ENCODE measurements around the gene UHMK1. TPM values are rescaled to one million over a fixed set of nuclear protein-coding genes. Genes with fewer than 3 reads are reported as not detected.
"Not testable (repeated sequence)": the region's sequence is repeated elsewhere in the genome, so short reads cannot be mapped to it uniquely, and the experiment has no call there.

Gene UHMK1
- total and polyA plus RNA-seq, 4 experiments from 2014 or later, result 35.7 to 72.5 (median 61.8) TPM

DNA sequence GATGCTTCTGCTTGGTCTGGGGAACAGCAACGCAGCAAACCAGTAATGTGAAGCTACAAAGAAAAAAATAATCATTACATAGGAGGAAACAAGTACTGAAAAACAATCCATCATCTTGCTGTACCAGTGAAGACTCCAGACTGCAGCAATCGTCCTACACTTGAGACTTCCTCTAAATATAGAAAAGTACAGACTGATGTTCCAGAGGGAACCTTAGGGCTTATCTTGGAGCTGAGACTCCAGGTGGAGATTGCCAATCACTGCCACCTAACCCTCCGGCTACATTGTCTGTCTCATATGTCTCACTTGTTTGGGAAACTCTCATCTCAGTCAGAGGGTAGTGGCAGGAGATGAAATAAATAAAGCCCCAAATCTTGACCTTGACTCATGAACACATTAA lies 9.4 kb upstream of the UHMK1 start:
- H3K9me3 ChIP-seq (ENCODE audit: control insufficient read depth in 1 of 2, low read length in 2 of 2), result no peaks in the 10 kb centered on the region
- H3K4me3 Mint-ChIP-seq, result no peak overlapping the region
- no peaks in the 10 kb centered on the region for H3K4me1 ChIP-seq (ENCODE audit: insufficient read depth, low read length)
- H3K4me3 ChIP-seq (ENCODE audit: low read length in 2 of 2), result no peak overlapping the region
- no peak for DNase-seq
- no peaks in the 10 kb centered on the region for H3K4me1 Mint-ChIP-seq
- peaks cover 19 to 23% of the 10 kb centered on the region in 2 donors for H3K27me3 Mint-ChIP-seq
- H3K36me3 Mint-ChIP-seq, result no peaks in the 10 kb centered on the region
- no peak overlapping the region for H3K27ac Mint-ChIP-seq
- H3K27me3 ChIP-seq (ENCODE audit: insufficient read depth, low read length), result no peaks in the 10 kb centered on the region
- peaks cover 0 to 2% (median 0%) of the 10 kb centered on the region in 8 donors for H3K9me3 Mint-ChIP-seq
- H3K36me3 ChIP-seq (ENCODE audit: insufficient read depth, low read length), result no peaks in the 10 kb centered on the region
- no peak overlapping the region for H3K27ac ChIP-seq (ENCODE audit: low read depth, low read length)
- intact Hi-C loops (cut with micrococcal nuclease), result no loop called here
- POLR2A ChIA-PET (ENCODE audit: partially characterized antibody), result no interaction called here
- CTCF ChIA-PET (ENCODE audit: partially characterized antibody), result no interaction called here

DNA sequence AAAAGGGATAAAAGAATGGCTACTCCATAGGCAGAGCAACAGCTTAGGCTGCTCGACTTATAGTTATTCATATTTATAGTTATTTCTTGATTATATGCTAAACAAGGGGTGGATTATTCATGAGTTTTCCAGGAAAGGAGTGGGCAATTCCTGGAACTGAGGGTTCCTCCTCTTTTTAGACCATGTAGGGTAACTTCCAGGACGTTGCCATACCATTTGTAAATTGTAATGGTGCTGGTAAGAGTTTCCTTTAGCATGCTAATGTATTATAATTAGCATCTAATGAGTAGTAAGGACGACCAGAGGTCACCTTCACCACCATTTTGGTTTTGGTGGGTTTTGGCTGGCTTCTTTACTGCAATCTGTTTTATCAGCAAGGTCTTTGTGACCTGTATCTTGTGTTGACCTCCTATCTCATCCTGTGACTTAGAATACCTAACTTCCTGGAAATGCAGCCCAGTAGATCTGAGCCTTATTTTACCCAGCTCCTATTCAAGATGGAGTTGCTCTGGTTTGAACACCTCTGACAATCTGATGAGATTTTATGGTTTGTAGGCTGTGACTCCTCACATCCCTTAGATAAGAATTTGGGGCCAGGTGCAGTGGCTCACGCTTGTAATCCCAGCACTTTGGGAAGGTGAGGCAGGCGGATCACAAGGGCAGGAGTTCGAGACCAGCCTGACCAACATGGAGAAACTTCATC lies 1.9 kb upstream of the UHMK1 start:
- H3K36me3 ChIP-seq (ENCODE audit: insufficient read depth, low read length); POLR2A ChIA-PET (ENCODE audit: partially characterized antibody); H3K9me3 ChIP-seq (ENCODE audit: control insufficient read depth in 1 of 2, low read length in 2 of 2); H3K27me3 ChIP-seq (ENCODE audit: insufficient read depth, low read length); H3K9me3 Mint-ChIP-seq; H3K27me3 Mint-ChIP-seq; H3K4me3 ChIP-seq (ENCODE audit: low read length in 2 of 2); H3K27ac ChIP-seq (ENCODE audit: low read depth, low read length); DNase-seq: not testable (repeated sequence)
- peaks cover 33% of the 10 kb centered on the region for H3K4me1 ChIP-seq (ENCODE audit: insufficient read depth, low read length)
- intact Hi-C loops (cut with micrococcal nuclease), result loop anchor here (2.0 to 5.0 kb wide), 2 partner anchors 297 to 825 kb away; partner anchors contain the start of genes HSD17B7 and NUF2
- Mint-ChIP-seq H3K36me3 (peaks cover 7 to 23% of the 10 kb centered on the region in 2 donors), H3K4me1 (peaks cover 19 to 36% (median 27%) of the 10 kb centered on the region in 4 donors), H3K4me3 (peak overlapping the region in 3 of 8 donors; percentile 4 to 58 (median 46)), H3K27ac (peak overlapping the region in 2 of 7 donors; percentile 66 to 91)
- CTCF ChIA-PET (ENCODE audit: partially characterized antibody), result interaction anchor here (0.7 kb wide), 1 partner anchor 73 kb away, joined by 4 read pairs; no protein-coding TSS in a partner anchor

DNA sequence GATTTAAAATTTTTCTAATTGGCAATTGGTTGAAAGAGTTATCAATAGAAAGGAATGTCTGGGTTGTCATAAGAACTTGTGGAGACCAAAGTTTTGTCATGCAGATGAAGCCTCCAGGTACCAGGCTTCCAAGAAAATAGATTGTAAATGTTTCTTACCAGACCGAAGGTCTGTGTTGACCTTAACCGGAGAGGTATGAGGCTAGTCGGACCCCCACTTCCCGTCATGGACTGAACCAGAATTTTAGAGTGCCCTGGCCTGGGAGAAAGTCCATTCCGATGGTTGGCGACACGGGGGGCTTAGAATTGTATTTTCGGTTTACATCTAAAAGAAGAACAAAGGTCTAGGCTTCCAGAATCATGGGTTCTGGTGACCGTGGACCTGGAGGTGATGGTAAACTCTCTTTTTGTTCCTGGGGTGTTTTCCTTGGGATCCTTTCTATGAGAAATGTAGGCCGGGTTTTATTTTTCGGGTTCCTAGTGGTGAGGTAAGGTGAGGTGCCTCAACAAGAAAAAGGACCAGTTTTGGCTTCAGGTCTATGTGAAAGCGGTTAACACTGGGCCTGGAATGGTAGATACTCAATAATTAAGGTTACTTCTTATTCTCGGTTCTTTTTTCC lies 405 bp upstream of the UHMK1 start:
- Mint-ChIP-seq H3K9me3 (peaks cover 0 to 2% (median 0%) of the 10 kb centered on the region in 8 donors), H3K27me3 (peaks cover 0 to 4% of the 10 kb centered on the region in 2 donors), H3K36me3 (peaks cover 12 to 35% of the 10 kb centered on the region in 2 donors), H3K4me1 (peaks cover 22 to 39% (median 31%) of the 10 kb centered on the region in 4 donors), H3K27ac (peak overlapping the region; percentile 91 to 98 (median 97)), H3K4me3 (peak overlapping the region; percentile 88 to 98 (median 93))
- Histone ChIP-seq H3K36me3 (ENCODE audit: insufficient read depth, low read length) (peaks cover 19% of the 10 kb centered on the region), H3K27me3 (ENCODE audit: insufficient read depth, low read length) (no peaks in the 10 kb centered on the region), H3K27ac (ENCODE audit: low read depth, low read length) (peak overlapping the region; percentile 82), H3K4me1 (ENCODE audit: insufficient read depth, low read length) (peaks cover 35% of the 10 kb centered on the region), H3K9me3 (ENCODE audit: control insufficient read depth in 1 of 2, low read length in 2 of 2) (no peaks in the 10 kb centered on the region), H3K4me3 (ENCODE audit: low read length in 2 of 2) (peak overlapping the region; percentile 18 to 67)
- DNase-seq, result peak in 1 of 5 donors; percentile 2
- intact Hi-C loops (cut with micrococcal nuclease), result loop anchor here (1.0 to 5.0 kb wide), 3 partner anchors 64 to 824 kb away; partner anchors contain the start of genes HSD17B7, NUF2 and UAP1
- CTCF ChIA-PET (ENCODE audit: partially characterized antibody), result no interaction called here
- POLR2A ChIA-PET (ENCODE audit: partially characterized antibody), result interaction anchor here (0.8 kb wide), 1 partner anchor 64 kb away, joined by 4 read pairs; the partner anchor contains the start of gene UAP1

DNA sequence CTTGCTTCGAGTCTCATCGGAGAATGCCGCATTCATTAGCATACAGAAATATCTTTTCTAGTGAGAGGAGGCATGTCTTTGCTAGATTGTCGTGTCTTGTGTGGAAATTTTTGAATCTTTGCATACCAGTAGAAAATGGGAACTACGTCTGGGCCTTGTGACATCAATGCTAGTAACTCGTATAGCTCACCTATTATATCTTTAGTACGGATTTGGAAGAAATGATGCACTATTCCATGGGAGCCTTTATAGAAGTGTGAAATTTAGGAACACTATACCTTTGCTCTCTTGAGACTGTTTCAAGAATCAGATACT lies 835 bp downstream of the UHMK1 start:
- intact Hi-C loops (cut with micrococcal nuclease), result loop anchor here (5.0 kb wide), 1 partner anchor 294 kb away; the partner anchor contains the start of gene HSD17B7
- Histone ChIP-seq H3K36me3 (ENCODE audit: insufficient read depth, low read length) (peaks cover 30% of the 10 kb centered on the region), H3K4me1 (ENCODE audit: insufficient read depth, low read length) (peaks cover 35% of the 10 kb centered on the region), H3K9me3 (ENCODE audit: control insufficient read depth in 1 of 2, low read length in 2 of 2) (no peaks in the 10 kb centered on the region), H3K27ac (ENCODE audit: low read depth, low read length) (peak overlapping the region; percentile 82), H3K27me3 (ENCODE audit: insufficient read depth, low read length) (no peaks in the 10 kb centered on the region), H3K4me3 (ENCODE audit: low read length in 2 of 2) (peak overlapping the region; percentile 18 to 67)
- no peaks in the 10 kb centered on the region for H3K27me3 Mint-ChIP-seq
- no peak for DNase-seq
- peaks cover 16 to 47% of the 10 kb centered on the region in 2 donors for H3K36me3 Mint-ChIP-seq
- CTCF ChIA-PET (ENCODE audit: partially characterized antibody), result no interaction called here
- peaks cover 24 to 42% (median 33%) of the 10 kb centered on the region in 4 donors for H3K4me1 Mint-ChIP-seq
- peaks cover 0 to 2% (median 0%) of the 10 kb centered on the region in 8 donors for H3K9me3 Mint-ChIP-seq
- POLR2A ChIA-PET (ENCODE audit: partially characterized antibody), result interaction anchor here (1.0 kb wide), 1 partner anchor 62 kb away, joined by 3 read pairs; no protein-coding TSS in a partner anchor
- H3K27ac Mint-ChIP-seq, result peak overlapping the region; percentile 88 to 97 (median 94)
- H3K4me3 Mint-ChIP-seq, result peak overlapping the region; percentile 89 to 98 (median 94)

DNA sequence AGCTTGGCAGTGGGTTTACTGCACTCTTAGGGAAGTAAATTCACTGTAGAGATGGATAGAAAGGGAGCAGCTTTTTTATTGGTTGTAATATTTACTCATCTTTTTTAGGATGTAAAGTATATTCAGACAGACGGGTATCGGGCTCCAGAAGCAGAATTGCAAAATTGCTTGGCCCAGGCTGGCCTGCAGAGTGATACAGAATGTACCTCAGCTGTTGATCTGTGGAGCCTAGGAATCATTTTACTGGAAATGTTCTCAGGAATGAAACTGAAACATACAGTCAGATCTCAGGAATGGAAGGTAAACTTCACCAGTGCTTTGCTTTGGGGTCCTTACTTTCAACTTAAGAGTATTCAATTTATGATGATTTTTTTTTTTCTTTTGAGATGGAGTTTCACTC lies 3.2 kb downstream of the UHMK1 start:
- DNase-seq, result no peak
- ChIA-PET CTCF (ENCODE audit: partially characterized antibody) (no interaction called here), POLR2A (ENCODE audit: partially characterized antibody) (interaction anchor here (1.5 kb wide), 1 partner anchor 59 kb away, joined by 4 read pairs; no protein-coding TSS in a partner anchor)
- no peak overlapping the region for H3K27ac ChIP-seq (ENCODE audit: low read depth, low read length)
- no peaks in the 10 kb centered on the region for H3K9me3 ChIP-seq (ENCODE audit: control insufficient read depth in 1 of 2, low read length in 2 of 2)
- intact Hi-C loops (cut with micrococcal nuclease), result no loop called here
- peaks cover 41% of the 10 kb centered on the region for H3K36me3 ChIP-seq (ENCODE audit: insufficient read depth, low read length)
- Mint-ChIP-seq H3K27ac (peak overlapping the region in 1 of 7 donors; percentile 12), H3K9me3 (peaks cover 0 to 2% (median 0%) of the 10 kb centered on the region in 8 donors), H3K27me3 (no peaks in the 10 kb centered on the region), H3K36me3 (peaks cover 24 to 57% of the 10 kb centered on the region in 2 donors), H3K4me3 (peak overlapping the region in 2 of 8 donors; percentile 20 to 58), H3K4me1 (peaks cover 25 to 41% (median 33%) of the 10 kb centered on the region in 4 donors)
- H3K27me3 ChIP-seq (ENCODE audit: insufficient read depth, low read length), result no peaks in the 10 kb centered on the region
- no peak overlapping the region for H3K4me3 ChIP-seq (ENCODE audit: low read length in 2 of 2)
- H3K4me1 ChIP-seq (ENCODE audit: insufficient read depth, low read length), result peaks cover 35% of the 10 kb centered on the region

DNA sequence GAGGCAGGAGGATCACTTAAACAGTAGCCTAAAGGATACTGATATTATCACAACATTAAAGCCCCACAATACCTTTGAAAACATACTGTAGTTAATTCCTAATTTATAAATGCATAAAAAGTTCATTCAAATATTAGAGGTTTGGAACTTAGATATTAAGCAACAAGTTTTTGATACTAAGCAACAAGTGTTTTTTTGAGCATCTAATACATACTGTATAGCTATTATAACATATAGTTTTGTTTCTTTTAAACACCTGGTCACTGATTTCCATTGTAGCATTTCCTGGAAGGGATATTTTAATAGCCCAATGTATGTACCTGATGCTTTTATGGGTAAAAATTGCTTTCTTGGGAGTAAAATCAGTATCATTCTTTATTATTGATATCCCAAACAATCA lies 4.5 kb downstream of the UHMK1 start:
- peaks cover 23 to 38% (median 30%) of the 10 kb centered on the region in 4 donors for H3K4me1 Mint-ChIP-seq

DNA sequence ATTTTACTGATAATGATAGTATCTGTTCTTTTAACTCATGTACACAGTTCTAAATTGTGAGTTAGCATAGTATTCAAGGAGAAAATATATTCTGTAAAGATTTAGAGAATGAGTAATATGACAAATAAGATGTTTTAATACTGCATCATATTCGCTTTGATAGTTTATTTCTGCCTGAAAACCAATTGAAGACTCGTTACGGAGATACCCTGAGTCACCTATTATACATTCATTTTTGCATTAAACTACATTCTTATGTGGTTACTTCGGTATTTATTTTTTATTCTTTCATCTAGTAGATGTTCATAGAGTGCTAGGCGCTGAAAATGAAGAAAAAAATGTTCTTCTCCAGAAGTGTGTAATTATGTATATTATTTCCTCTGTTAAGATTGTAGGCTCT lies 5.3 kb downstream of the UHMK1 start:
- Histone ChIP-seq H3K27me3 (ENCODE audit: insufficient read depth, low read length) (no peaks in the 10 kb centered on the region), H3K9me3 (ENCODE audit: control insufficient read depth in 1 of 2, low read length in 2 of 2) (no peaks in the 10 kb centered on the region), H3K4me3 (ENCODE audit: low read length in 2 of 2) (no peak overlapping the region), H3K4me1 (ENCODE audit: insufficient read depth, low read length) (peaks cover 28% of the 10 kb centered on the region), H3K27ac (ENCODE audit: low read depth, low read length) (no peak overlapping the region), H3K36me3 (ENCODE audit: insufficient read depth, low read length) (peaks cover 44% of the 10 kb centered on the region)
- Mint-ChIP-seq H3K27me3 (no peaks in the 10 kb centered on the region), H3K9me3 (no peaks in the 10 kb centered on the region), H3K36me3 (peaks cover 40 to 69% of the 10 kb centered on the region in 2 donors), H3K4me1 (peaks cover 23 to 31% (median 26%) of the 10 kb centered on the region in 4 donors), H3K4me3 (no peak overlapping the region), H3K27ac (no peak overlapping the region)
- intact Hi-C loops (cut with micrococcal nuclease), result no loop called here
- ChIA-PET CTCF (ENCODE audit: partially characterized antibody) (no interaction called here), POLR2A (ENCODE audit: partially characterized antibody) (interaction anchor here (1.3 kb wide), 1 partner anchor 58 kb away, joined by 3 read pairs; no protein-coding TSS in a partner anchor)
- no peak for DNase-seq

More for the DNA sequence above, 4.5 kb downstream of the UHMK1 start:
- H3K27ac Mint-ChIP-seq, result no peak overlapping the region
- no peaks in the 10 kb centered on the region for H3K9me3 ChIP-seq (ENCODE audit: control insufficient read depth in 1 of 2, low read length in 2 of 2)
- no peaks in the 10 kb centered on the region for H3K27me3 Mint-ChIP-seq
- DNase-seq, result no peak
- intact Hi-C loops (cut with micrococcal nuclease), result no loop called here
- peaks cover 0 to 2% (median 0%) of the 10 kb centered on the region in 8 donors for H3K9me3 Mint-ChIP-seq
- H3K36me3 Mint-ChIP-seq, result peaks cover 32 to 68% of the 10 kb centered on the region in 2 donors
- H3K4me3 ChIP-seq (ENCODE audit: low read length in 2 of 2), result no peak overlapping the region
- no peaks in the 10 kb centered on the region for H3K27me3 ChIP-seq (ENCODE audit: insufficient read depth, low read length)
- no peak overlapping the region for H3K27ac ChIP-seq (ENCODE audit: low read depth, low read length)
- ChIA-PET POLR2A (ENCODE audit: partially characterized antibody) (no interaction called here), CTCF (ENCODE audit: partially characterized antibody) (no interaction called here)
- H3K36me3 ChIP-seq (ENCODE audit: insufficient read depth, low read length), result peaks cover 44% of the 10 kb centered on the region
- H3K4me1 ChIP-seq (ENCODE audit: insufficient read depth, low read length), result peaks cover 32% of the 10 kb centered on the region
- H3K4me3 Mint-ChIP-seq, result no peak overlapping the region

Measured in CD4-positive, alpha-beta memory T cell (primary cell).